ENCODE measurements around the gene NELL1.

Gene NELL1

DNA sequence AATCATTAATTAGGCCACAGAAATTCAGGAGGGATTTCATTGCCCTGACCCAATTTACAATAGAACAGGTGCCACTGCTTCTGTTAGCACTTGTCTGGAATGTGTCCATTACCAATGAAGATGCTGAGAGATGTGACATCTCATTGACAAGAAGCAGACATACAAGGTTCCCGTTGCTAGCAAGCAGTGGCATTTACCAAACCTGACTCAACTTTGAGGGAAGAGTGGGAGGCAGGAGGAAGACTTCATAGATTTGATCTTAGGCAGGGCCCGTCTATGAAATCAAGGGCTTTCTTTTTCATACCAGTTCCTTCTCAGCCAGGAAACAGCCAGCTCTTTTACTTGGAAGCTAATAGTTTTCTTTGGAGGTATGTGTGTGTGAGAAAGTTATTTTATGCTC is 280.2 kb downstream of the NELL1 start:
- Histone ChIP-seq H3K4me2 (ENCODE audit: low read depth, low read length, poor library complexity, severe bottlenecking) (no peak overlapping the region), H3K36me3 (ENCODE audit: insufficient read depth, low read length) (no peaks in the 10 kb centered on the region), H3K9me2 (replicated peaks; ENCODE audit: low read depth, low read length) (no peaks in the 10 kb centered on the region), H3F3A (ENCODE audit: low read depth) (no peaks in the 10 kb centered on the region), H3K4me3 (ENCODE audit: low read length, poor library complexity, severe bottlenecking) (no peak overlapping the region), H2AFZ (ENCODE audit: low read length) (no peak overlapping the region), H3K79me2 (ENCODE audit: insufficient read depth, low read length) (no peaks in the 10 kb centered on the region), H4K20me1 (ENCODE audit: insufficient read depth, low read length, poor library complexity, severe bottlenecking) (no peaks in the 10 kb centered on the region), H3K4me1 (ENCODE audit: insufficient read depth, low read length, poor library complexity, severe bottlenecking) (no peaks in the 10 kb centered on the region), H3K9ac (ENCODE audit: low read depth, low read length, poor library complexity, severe bottlenecking) (no peak overlapping the region), H3K9me3 (ENCODE audit: insufficient read depth, low read depth, low read length) (no peaks in the 10 kb centered on the region), H3K27me3 (ENCODE audit: insufficient read depth, low read length, poor library complexity, severe bottlenecking) (no peaks in the 10 kb centered on the region)
- no peak for TF ChIP-seq EZH2phosphoT487 (IDR thresholded peaks at IDR 0.05; ENCODE audit: borderline replicate concordance)
- TF ChIP-seq, protein P1, sequence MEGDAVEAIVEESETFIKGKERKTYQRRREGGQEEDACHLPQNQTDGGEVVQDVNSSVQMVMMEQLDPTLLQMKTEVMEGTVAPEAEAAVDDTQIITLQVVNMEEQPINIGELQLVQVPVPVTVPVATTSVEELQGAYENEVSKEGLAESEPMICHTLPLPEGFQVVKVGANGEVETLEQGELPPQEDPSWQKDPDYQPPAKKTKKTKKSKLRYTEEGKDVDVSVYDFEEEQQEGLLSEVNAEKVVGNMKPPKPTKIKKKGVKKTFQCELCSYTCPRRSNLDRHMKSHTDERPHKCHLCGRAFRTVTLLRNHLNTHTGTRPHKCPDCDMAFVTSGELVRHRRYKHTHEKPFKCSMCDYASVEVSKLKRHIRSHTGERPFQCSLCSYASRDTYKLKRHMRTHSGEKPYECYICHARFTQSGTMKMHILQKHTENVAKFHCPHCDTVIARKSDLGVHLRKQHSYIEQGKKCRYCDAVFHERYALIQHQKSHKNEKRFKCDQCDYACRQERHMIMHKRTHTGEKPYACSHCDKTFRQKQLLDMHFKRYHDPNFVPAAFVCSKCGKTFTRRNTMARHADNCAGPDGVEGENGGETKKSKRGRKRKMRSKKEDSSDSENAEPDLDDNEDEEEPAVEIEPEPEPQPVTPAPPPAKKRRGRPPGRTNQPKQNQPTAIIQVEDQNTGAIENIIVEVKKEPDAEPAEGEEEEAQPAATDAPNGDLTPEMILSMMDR (conservative IDR thresholded peaks at IDR 0.05; ENCODE audit: low read length), result no peak

- TF ChIP-seq EZH2phosphoT487 (IDR thresholded peaks at IDR 0.05; ENCODE audit: borderline replicate concordance), result no peak
- TF ChIP-seq, protein P1 (conservative IDR thresholded peaks at IDR 0.05; ENCODE audit: low read length), result no peak
- no peaks in the 10 kb centered on the region for H3K4me1 ChIP-seq (ENCODE audit: insufficient read depth, low read length, poor library complexity, severe bottlenecking)
- H3K9ac ChIP-seq (ENCODE audit: low read depth, low read length, poor library complexity, severe bottlenecking), result no peak overlapping the region
- no peaks in the 10 kb centered on the region for H3K27me3 ChIP-seq (ENCODE audit: insufficient read depth, low read length, poor library complexity, severe bottlenecking)
- H3K9me3 ChIP-seq (ENCODE audit: insufficient read depth, low read depth, low read length), result no peaks in the 10 kb centered on the region
- no peak overlapping the region for H3K4me2 ChIP-seq (ENCODE audit: low read depth, low read length, poor library complexity, severe bottlenecking)
- H3K79me2 ChIP-seq (ENCODE audit: insufficient read depth, low read length), result no peaks in the 10 kb centered on the region
- no peaks in the 10 kb centered on the region for H3K9me2 ChIP-seq (replicated peaks; ENCODE audit: low read depth, low read length)
- no peaks in the 10 kb centered on the region for H4K20me1 ChIP-seq (ENCODE audit: insufficient read depth, low read length, poor library complexity, severe bottlenecking)
- no peaks in the 10 kb centered on the region for H3F3A ChIP-seq (ENCODE audit: low read depth)
- H3K4me3 ChIP-seq (ENCODE audit: low read length, poor library complexity, severe bottlenecking), result no peak overlapping the region
- no peaks in the 10 kb centered on the region for H3K36me3 ChIP-seq (ENCODE audit: insufficient read depth, low read length)
- H2AFZ ChIP-seq (ENCODE audit: low read length), result no peak overlapping the region
Observed at GRCh38 chr11:20962581-20962980, 293.2 kb downstream of the NELL1 start.

DNA sequence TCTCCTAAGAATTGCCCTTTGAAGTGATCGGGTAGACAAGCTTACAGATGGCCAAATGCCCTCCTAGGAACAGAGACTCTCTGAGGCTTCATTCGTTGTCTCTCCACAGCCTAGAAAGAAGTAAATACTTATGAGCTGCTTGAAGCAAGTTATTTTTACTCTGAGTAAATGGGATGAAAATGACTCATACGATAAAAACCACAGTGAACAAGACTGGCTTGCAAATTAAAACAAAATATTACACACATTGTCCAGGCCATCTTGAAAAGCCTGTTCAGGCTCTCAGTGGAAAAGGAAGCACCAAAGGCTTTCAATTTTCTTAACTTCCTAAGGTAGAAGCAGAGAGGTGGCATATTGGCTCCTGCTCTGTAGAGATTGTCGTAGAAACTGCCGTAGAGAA is 294.2 kb downstream of the NELL1 start:
- Histone ChIP-seq H3K9me3 (ENCODE audit: insufficient read depth, low read depth, low read length) (no peaks in the 10 kb centered on the region), H3K4me3 (ENCODE audit: low read length, poor library complexity, severe bottlenecking) (no peak overlapping the region), H4K20me1 (ENCODE audit: insufficient read depth, low read length, poor library complexity, severe bottlenecking) (no peaks in the 10 kb centered on the region), H3K4me1 (ENCODE audit: insufficient read depth, low read length, poor library complexity, severe bottlenecking) (no peaks in the 10 kb centered on the region), H2AFZ (ENCODE audit: low read length) (no peak overlapping the region), H3F3A (ENCODE audit: low read depth) (no peaks in the 10 kb centered on the region), H3K27me3 (ENCODE audit: insufficient read depth, low read length, poor library complexity, severe bottlenecking) (no peaks in the 10 kb centered on the region), H3K9me2 (replicated peaks; ENCODE audit: low read depth, low read length) (no peaks in the 10 kb centered on the region), H3K79me2 (ENCODE audit: insufficient read depth, low read length) (no peaks in the 10 kb centered on the region), H3K4me2 (ENCODE audit: low read depth, low read length, poor library complexity, severe bottlenecking) (no peak overlapping the region), H3K36me3 (ENCODE audit: insufficient read depth, low read length) (no peaks in the 10 kb centered on the region), H3K9ac (ENCODE audit: low read depth, low read length, poor library complexity, severe bottlenecking) (no peak overlapping the region)
- no peak for TF ChIP-seq EZH2phosphoT487 (IDR thresholded peaks at IDR 0.05; ENCODE audit: borderline replicate concordance)
- TF ChIP-seq, protein P1 (conservative IDR thresholded peaks at IDR 0.05; ENCODE audit: low read length), result no peak
